Measurements from ENCODE around the gene SMAP1.

The SMAP1 gene

GRCh38 chr6:70684794-70685493 lies 17.3 kb downstream of the SMAP1 start:
- peaks cover 14% of the 10 kb centered on the region for H3K4me1 ChIP-seq (ENCODE audit: control insufficient read depth, insufficient read depth, low read length)

GRCh38 chr6:70685494-70686180 lies 18.0 kb downstream of the SMAP1 start:
- peaks cover 14% of the 10 kb centered on the region for H3K4me1 ChIP-seq (ENCODE audit: control insufficient read depth, insufficient read depth, low read length)
- H3K27ac ChIP-seq (ENCODE audit: low read depth, low read length): no peak overlapping the region
- H3K9ac ChIP-seq (ENCODE audit: low read length): no peak overlapping the region
- no peaks in the 10 kb centered on the region for H3K27me3 ChIP-seq (ENCODE audit: control insufficient read depth, insufficient read depth, low read length)
- H3K4me3 ChIP-seq (ENCODE audit: low read depth, low read length): no peak overlapping the region
- no peaks in the 10 kb centered on the region for H3K36me3 ChIP-seq (ENCODE audit: control insufficient read depth, insufficient read depth, low read length)
- no peaks in the 10 kb centered on the region for H3K9me3 ChIP-seq (ENCODE audit: control insufficient read depth, insufficient read depth, low read depth, low read length)

More at GRCh38 chr6:70684794-70685493, 17.3 kb downstream of the SMAP1 start:
- no peaks in the 10 kb centered on the region for H3K36me3 ChIP-seq (ENCODE audit: control insufficient read depth, insufficient read depth, low read length)
- no peaks in the 10 kb centered on the region for H3K27me3 ChIP-seq (ENCODE audit: control insufficient read depth, insufficient read depth, low read length)
- no peak overlapping the region for H3K9ac ChIP-seq (ENCODE audit: low read length)
- no peak overlapping the region for H3K4me3 ChIP-seq (ENCODE audit: low read depth, low read length)
- no peaks in the 10 kb centered on the region for H3K9me3 ChIP-seq (ENCODE audit: control insufficient read depth, insufficient read depth, low read depth, low read length)
- no peak overlapping the region for H3K27ac ChIP-seq (ENCODE audit: low read depth, low read length)

DNA sequence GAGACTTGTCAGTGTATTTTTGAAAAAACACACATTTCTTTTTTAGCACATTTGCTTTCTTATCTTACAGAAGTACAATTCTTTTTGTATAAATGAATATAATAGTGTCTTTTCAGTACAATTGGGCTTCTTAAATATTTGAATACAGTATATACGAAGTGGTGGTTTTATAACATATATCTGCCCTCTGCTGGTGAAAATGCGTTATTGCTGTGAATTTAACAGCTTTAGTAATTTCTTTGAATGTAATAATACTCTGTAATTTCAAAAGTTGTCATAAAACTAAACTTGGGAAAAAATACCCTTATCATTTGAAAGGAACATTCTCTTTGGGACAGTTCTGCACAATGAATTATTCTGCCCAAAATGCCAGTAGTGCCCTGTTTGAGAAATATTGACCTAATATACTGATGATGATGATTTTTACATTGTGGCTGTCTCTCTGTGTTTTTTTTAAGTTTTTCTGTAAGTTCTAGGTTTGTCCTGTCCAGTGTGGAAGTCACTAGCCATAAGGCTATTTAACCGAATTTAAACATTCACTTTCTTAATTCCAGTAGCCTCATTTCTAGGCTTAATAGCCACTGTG lies 19.0 kb downstream of the SMAP1 start:
- no peaks in the 10 kb centered on the region for H3K27me3 ChIP-seq (ENCODE audit: control insufficient read depth, insufficient read depth, low read length)
- no peaks in the 10 kb centered on the region for H3K36me3 ChIP-seq (ENCODE audit: control insufficient read depth, insufficient read depth, low read length)
- H3K27ac ChIP-seq (ENCODE audit: low read depth, low read length): no peak overlapping the region
- no peaks in the 10 kb centered on the region for H3K9me3 ChIP-seq (ENCODE audit: control insufficient read depth, insufficient read depth, low read depth, low read length)
- H3K4me1 ChIP-seq (ENCODE audit: control insufficient read depth, insufficient read depth, low read length): peaks cover 11% of the 10 kb centered on the region
- no peak overlapping the region for H3K9ac ChIP-seq (ENCODE audit: low read length)
- no peak overlapping the region for H3K4me3 ChIP-seq (ENCODE audit: low read depth, low read length)

GRCh38 chr6:70693887-70694286 lies 26.2 kb downstream of the SMAP1 start:
- Histone ChIP-seq H3K9me3 (ENCODE audit: control insufficient read depth, insufficient read depth, low read depth, low read length) (0 out of 2 replicates have a peak, but pooled peaks cover 4% of the 10 kb centered on the region), H3K27me3 (ENCODE audit: control insufficient read depth, insufficient read depth, low read length) (no peaks in the 10 kb centered on the region), H3K9ac (ENCODE audit: low read length) (no peak overlapping the region), H3K27ac (ENCODE audit: low read depth, low read length) (no peak overlapping the region), H3K36me3 (ENCODE audit: control insufficient read depth, insufficient read depth, low read length) (no peaks in the 10 kb centered on the region), H3K4me1 (ENCODE audit: control insufficient read depth, insufficient read depth, low read length) (no peaks in the 10 kb centered on the region), H3K4me3 (ENCODE audit: low read depth, low read length) (no peak overlapping the region)

DNA sequence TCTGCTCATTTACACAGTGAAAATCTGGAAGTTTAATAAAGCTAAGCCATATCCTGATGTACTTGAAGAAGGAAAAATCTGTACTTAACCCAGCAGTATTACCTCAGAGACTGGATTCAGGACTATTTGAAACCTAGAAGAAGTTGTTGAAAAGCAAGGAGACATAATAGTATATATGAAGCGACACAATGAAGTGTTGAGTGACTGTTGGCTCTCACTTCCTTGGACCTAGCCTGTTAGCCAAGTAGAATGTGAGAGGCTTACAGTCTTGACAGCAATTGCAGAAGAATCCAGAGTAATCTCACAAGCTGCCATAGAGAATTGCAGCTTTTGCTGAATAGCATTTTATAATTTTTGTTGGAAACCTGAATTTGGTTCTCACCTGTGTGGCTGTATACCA lies 26.7 kb downstream of the SMAP1 start:
- Histone ChIP-seq H3K4me3 (ENCODE audit: low read depth, low read length) (no peak overlapping the region), H3K4me1 (ENCODE audit: control insufficient read depth, insufficient read depth, low read length) (no peaks in the 10 kb centered on the region), H3K9ac (ENCODE audit: low read length) (no peak overlapping the region), H3K36me3 (ENCODE audit: control insufficient read depth, insufficient read depth, low read length) (no peaks in the 10 kb centered on the region; the same call in 1 of the 2 replicates), H3K9me3 (ENCODE audit: control insufficient read depth, insufficient read depth, low read depth, low read length) (0 out of 2 replicates have a peak, but pooled peaks cover 4% of the 10 kb centered on the region), H3K27ac (ENCODE audit: low read depth, low read length) (no peak overlapping the region), H3K27me3 (ENCODE audit: control insufficient read depth, insufficient read depth, low read length) (no peaks in the 10 kb centered on the region)

- no peaks in the 10 kb centered on the region for H3K27me3 ChIP-seq (ENCODE audit: control insufficient read depth, insufficient read depth, low read length)
- no peak overlapping the region for H3K4me3 ChIP-seq (ENCODE audit: low read depth, low read length)
- H3K27ac ChIP-seq (ENCODE audit: low read depth, low read length): no peak overlapping the region
- no peaks in the 10 kb centered on the region for H3K9me3 ChIP-seq (ENCODE audit: control insufficient read depth, insufficient read depth, low read depth, low read length)
- H3K9ac ChIP-seq (ENCODE audit: low read length): no peak overlapping the region
- H3K4me1 ChIP-seq (ENCODE audit: control insufficient read depth, insufficient read depth, low read length): no peaks in the 10 kb centered on the region
- no peaks in the 10 kb centered on the region; the same call in 1 of the 2 replicates for H3K36me3 ChIP-seq (ENCODE audit: control insufficient read depth, insufficient read depth, low read length)
Measured at GRCh38 chr6:70700922-70701876, 33.5 kb downstream of the SMAP1 start.

DNA sequence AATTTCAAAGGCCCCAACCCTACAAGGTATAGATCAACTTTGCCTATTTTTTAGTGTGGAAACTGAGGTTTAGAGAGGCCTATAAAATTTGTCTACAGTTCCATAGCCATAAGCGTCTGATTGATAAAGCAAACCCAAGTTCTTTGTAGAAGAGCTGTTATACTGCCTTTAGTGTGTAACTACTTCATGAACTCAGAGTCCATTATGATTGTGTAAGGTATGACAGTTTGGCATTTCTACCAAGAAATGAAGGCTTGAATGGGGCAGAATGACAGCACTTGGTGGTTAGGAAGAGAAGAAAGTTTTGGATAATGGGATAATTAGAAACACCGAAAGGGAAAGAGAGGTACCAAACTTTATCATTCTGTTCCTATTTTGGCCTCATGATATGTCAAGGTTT lies 38.1 kb downstream of the SMAP1 start:
- H3K27me3 ChIP-seq (ENCODE audit: control insufficient read depth, insufficient read depth, low read length): no peaks in the 10 kb centered on the region

DNA sequence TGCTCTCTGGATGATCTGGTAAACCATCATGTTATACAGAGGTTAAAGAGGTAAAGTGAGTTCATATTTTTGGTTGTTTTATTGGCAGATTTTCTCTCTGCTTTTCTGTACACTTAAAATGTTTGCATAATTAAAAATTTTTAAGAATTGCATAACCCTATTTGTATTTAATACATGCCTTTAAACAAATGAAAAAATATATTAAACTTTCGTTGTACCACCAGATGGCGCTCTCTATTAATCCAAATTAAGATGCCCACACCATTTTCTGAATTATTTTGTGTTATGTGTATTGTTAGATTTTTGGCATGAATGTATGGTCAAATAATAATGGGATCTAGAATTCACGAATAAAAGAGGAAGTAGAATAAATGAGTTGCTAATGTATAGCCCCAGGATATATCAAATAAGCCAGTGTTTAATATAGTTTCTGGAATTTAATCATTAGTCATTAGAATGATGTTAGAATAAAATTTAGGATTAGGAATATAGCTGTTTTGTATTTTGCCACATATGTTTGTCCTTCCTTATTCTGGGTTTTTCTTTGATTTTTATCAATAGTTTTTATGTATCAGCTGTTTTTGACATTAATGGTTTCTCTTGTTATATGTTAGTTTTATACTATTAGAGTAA lies 38.9 kb downstream of the SMAP1 start:
- Histone ChIP-seq H3K4me1 (ENCODE audit: control insufficient read depth, insufficient read depth, low read length) (peaks cover 7% of the 10 kb centered on the region; the same call in 1 of the 2 replicates), H3K36me3 (ENCODE audit: control insufficient read depth, insufficient read depth, low read length) (no peaks in the 10 kb centered on the region), H3K9ac (ENCODE audit: low read length) (no peak overlapping the region), H3K27me3 (ENCODE audit: control insufficient read depth, insufficient read depth, low read length) (no peaks in the 10 kb centered on the region), H3K4me3 (ENCODE audit: low read depth, low read length) (no peak overlapping the region), H3K27ac (ENCODE audit: low read depth, low read length) (no peak overlapping the region), H3K9me3 (ENCODE audit: control insufficient read depth, insufficient read depth, low read depth, low read length) (no peaks in the 10 kb centered on the region)

More for the DNA sequence above, 38.1 kb downstream of the SMAP1 start:
- H3K4me3 ChIP-seq (ENCODE audit: low read depth, low read length): no peak overlapping the region
- no peak overlapping the region for H3K27ac ChIP-seq (ENCODE audit: low read depth, low read length)
- no peaks in the 10 kb centered on the region for H3K9me3 ChIP-seq (ENCODE audit: control insufficient read depth, insufficient read depth, low read depth, low read length)
- no peak overlapping the region for H3K9ac ChIP-seq (ENCODE audit: low read length)
- H3K36me3 ChIP-seq (ENCODE audit: control insufficient read depth, insufficient read depth, low read length): no peaks in the 10 kb centered on the region
- H3K4me1 ChIP-seq (ENCODE audit: control insufficient read depth, insufficient read depth, low read length): peaks cover 7% of the 10 kb centered on the region; the same call in 1 of the 2 replicates

GRCh38 chr6:70707893-70708292 lies 40.2 kb downstream of the SMAP1 start:
- H3K27me3 ChIP-seq (ENCODE audit: control insufficient read depth, insufficient read depth, low read length): no peaks in the 10 kb centered on the region
- peaks cover 7% of the 10 kb centered on the region; the same call in 1 of the 2 replicates for H3K4me1 ChIP-seq (ENCODE audit: control insufficient read depth, insufficient read depth, low read length)
- no peak overlapping the region for H3K27ac ChIP-seq (ENCODE audit: low read depth, low read length)
- H3K36me3 ChIP-seq (ENCODE audit: control insufficient read depth, insufficient read depth, low read length): no peaks in the 10 kb centered on the region
- H3K4me3 ChIP-seq (ENCODE audit: low read depth, low read length): no peak overlapping the region
- H3K9ac ChIP-seq (ENCODE audit: low read length): no peak overlapping the region
- no peaks in the 10 kb centered on the region for H3K9me3 ChIP-seq (ENCODE audit: control insufficient read depth, insufficient read depth, low read depth, low read length)

DNA sequence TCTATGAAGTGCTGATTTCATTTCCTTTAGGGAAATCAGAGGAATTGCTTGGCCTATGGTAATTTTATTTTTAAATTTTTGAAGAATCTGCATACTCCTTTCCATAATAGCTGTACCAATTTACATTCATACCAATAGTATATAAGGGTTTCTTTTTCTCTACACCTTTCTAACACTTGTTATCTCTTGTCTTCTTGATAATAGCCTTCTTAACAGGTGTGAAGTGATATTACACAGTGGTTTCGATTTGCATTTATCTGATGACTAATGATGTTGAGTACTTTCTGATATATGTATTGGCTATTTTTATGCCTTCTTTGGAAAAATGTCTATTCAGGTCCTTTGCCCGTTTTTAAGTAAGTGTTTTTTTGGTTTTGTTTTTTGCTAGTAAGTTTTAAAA lies 40.8 kb downstream of the SMAP1 start:
- H3K9me3 ChIP-seq (ENCODE audit: control insufficient read depth, insufficient read depth, low read depth, low read length): peaks cover 1% of the 10 kb centered on the region; the same call in 1 of the 2 replicates
- no peaks in the 10 kb centered on the region for H3K27me3 ChIP-seq (ENCODE audit: control insufficient read depth, insufficient read depth, low read length)
- H3K4me1 ChIP-seq (ENCODE audit: control insufficient read depth, insufficient read depth, low read length): peaks cover 7% of the 10 kb centered on the region; the same call in 1 of the 2 replicates
- no peak overlapping the region for H3K9ac ChIP-seq (ENCODE audit: low read length)
- no peak overlapping the region for H3K4me3 ChIP-seq (ENCODE audit: low read depth, low read length)
- H3K36me3 ChIP-seq (ENCODE audit: control insufficient read depth, insufficient read depth, low read length): no peaks in the 10 kb centered on the region
- H3K27ac ChIP-seq (ENCODE audit: low read depth, low read length): no peak overlapping the region

Data from HUES6 (cell line).